A204.1 (cell line): ENCODE data around the gene SAMHD1.
A peak's percentile ranks its signal among the peaks of the same experiment; 100 is the strongest.
"Not testable (repeated sequence)": the region's sequence is repeated elsewhere in the genome, so short reads cannot be mapped to it uniquely, and the experiment has no call there.

Experiments used
- FAIRE-seq: peaks from 2 replicates; lab custom pipeline; 2012; peaks lifted over from hg19 to GRCh38; lab: Jason Lieb, UNC

The SAMHD1 gene

DNA sequence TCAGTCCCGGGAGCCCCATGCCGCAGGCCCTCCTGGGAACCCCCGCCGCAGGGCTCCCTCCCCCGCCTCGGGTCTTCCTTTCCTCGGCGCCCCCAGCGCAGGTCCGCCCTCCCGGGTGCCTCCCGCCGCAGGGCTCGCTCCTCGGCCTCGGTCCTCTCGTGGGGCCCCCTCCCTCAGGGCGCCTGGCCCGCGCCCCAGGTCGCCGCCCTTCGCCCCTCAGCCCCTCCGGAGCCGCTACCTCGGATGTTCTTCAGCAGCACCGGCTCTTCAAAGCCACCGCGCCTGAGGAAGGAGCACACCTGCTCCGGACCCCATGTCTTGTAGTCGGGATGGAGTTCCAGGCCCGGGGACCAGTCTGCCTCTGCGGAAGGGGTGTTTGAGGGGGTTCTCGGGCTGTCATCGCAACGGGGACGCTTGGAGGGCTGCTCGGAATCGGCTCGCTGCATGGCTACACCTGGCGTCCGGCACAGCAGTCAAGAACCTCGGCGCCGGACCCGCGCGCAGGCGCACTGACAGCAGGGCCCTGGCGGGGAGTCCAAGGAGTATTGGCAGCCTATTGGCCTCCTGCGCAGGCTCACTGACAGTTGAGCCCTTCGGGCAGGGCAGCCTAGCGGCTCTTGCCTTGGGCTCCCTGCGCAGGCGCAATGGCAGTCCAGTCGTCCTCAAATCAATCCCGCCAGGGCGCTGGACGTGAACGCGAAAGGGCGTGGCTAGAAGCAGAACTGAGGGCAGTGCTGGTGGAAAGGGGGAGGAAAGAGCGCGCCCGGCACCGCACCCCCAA is at the start of gene SAMHD1:
Gene SAMHD1, minus strand, starts transcription at position 511 of the 781 bp plus-strand sequence. Its CDS starts 65 bp downstream, at position 446.
- FAIRE-seq: peak; percentile 57

DNA sequence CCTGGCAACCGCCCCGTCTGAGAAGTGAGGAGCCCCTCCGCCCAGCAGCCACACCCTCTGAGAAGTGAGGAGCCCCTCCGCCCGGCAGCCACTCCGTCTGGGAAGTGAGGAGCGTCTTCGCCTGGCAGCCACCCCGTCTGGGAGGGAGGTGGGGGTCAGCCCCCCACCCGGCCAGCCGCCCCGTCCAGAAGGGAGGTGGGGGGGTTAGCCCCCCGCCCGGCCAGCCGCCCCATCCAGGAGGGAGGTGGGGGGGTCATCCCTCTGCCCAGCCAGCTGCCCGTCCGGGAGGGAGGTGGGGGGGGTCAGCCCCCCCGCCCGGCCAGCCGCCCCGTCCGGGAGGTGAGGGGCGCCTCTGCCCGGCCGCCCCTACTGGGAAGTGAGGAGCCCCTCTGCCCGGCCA is 48.7 kb upstream of the SAMHD1 start:
- not testable (repeated sequence) for FAIRE-seq

DNA sequence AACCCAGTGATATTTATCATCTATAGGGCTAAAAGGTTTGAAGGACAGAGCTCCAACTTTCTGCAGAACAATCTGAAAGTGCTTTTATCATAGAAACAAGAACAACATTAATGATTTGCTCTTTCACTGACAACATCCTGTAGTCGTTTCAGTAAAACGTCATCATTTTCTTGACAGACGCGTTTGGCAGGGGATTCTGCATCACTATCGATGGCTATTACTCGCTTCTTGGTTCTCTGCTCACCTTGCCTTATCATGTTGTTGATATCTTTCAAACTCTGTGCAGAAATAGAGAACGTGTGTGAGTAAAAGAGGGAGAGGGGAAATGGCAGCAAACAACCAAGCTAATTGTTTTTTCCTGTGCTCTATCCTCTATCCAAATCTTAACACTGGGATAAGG is 47.1 kb upstream of the SAMHD1 start:
- no peak for FAIRE-seq

GRCh38 chr20:36997121-36997520 is 45.6 kb upstream of the SAMHD1 start:
- FAIRE-seq: no peak

DNA sequence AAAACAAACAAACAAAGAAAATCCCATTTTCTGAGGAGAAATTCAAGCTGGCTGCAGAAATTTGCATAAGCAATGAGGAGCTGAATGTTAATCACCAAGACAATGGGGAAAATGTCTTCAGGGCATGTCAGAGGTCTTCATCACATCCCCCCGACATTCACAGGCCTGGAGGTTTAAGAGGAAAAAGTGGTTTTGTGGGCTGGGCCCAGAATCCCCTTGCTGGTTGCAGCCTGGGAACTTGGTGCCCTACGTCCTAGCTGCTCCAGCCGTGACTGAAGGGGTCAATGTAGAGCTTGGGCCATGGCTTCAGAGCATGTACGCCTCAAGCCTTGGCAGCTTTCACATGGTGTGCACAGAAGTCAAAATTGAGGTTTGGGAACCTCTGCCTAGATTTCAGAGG is 42.7 kb upstream of the SAMHD1 start:
- FAIRE-seq: not testable (repeated sequence)

GRCh38 chr20:36992802-36993334 is 41.4 kb upstream of the SAMHD1 start:
- no peak for FAIRE-seq

DNA sequence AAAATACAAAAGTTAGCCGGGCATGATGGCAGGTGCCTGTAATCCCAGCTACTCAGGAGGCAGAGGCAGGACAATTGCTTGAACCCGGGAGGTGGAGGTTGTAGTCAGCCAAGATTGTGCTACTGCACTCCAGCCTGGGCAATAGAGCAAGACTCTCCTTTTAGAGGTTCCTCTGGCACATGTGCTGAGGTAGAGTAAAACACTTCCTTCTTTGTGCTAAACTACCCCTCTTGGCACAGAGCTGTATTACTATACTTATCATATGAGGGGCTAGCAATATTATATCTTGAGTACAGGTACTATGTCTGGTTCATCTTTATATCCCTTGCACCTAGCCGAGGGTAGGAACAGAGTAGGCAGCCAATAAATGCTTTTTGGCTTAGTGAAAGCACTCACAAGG is 40.2 kb upstream of the SAMHD1 start:
- FAIRE-seq: no peak

DNA sequence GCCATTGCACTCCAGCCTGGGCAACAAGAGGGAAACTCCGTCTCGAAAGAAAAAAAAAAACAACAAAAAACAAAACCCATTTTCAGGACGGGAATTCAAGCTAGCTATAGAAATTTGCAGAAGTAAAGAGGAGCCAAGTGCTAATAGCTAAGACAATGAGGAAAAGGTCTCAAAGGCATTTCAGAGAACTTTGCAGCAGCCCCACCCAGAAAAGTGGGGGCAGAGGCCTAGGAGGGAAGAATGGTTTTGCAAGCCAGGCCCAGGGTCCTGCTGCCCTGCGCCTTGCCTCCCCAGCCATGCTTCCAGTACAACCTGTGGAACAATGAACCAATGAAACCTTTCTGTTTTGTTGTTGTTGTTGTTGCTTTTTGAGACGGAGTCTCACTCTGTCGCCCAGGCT is 38.3 kb upstream of the SAMHD1 start:
- FAIRE-seq: no peak

- no peak for FAIRE-seq
Observed at GRCh38 chr20:36988494-36988966, 37.0 kb upstream of the SAMHD1 start.

GRCh38 chr20:36984257-36984638 is 32.7 kb upstream of the SAMHD1 start:
- FAIRE-seq: no peak

DNA sequence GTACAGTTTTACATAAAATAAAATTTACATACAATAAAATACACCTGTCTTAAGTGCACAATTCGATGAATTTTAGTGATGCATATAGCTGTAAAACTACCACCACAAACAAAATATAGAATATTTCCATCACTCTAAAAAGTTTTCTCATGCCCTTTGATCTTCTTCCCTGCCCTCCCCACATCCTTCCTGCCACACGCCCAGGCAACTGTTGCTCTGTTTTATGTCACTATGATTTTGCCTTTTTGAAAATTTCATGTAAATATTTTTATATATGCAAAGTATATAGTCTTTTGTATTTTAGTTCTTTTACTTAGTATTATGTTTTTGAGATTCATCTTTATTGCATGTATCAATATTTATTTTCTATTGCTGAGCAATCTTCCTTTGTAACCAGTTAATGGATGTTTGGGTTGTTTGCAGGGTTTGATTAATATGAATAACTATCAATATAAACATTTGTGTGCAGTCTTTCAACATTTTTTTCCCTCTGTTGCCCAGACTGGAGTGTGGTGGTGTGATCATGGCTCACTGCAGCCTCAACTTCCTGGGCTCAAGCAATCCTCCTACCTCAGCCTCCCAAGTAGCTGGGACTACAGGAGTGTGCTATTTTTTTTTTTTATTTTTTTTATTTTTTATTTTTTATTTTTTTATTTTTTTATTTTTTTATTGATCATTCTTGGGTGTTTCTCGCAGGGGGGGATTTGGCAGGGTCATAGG is 23.8 kb upstream of the SAMHD1 start:
- no peak for FAIRE-seq

GRCh38 chr20:36974660-36975059 is 23.2 kb upstream of the SAMHD1 start:
- FAIRE-seq: no peak

- FAIRE-seq: no peak
Observed at GRCh38 chr20:36971103-36971502, 19.6 kb upstream of the SAMHD1 start.

- FAIRE-seq: no peak
Observed at GRCh38 chr20:36969478-36970186, 18.1 kb upstream of the SAMHD1 start.

DNA sequence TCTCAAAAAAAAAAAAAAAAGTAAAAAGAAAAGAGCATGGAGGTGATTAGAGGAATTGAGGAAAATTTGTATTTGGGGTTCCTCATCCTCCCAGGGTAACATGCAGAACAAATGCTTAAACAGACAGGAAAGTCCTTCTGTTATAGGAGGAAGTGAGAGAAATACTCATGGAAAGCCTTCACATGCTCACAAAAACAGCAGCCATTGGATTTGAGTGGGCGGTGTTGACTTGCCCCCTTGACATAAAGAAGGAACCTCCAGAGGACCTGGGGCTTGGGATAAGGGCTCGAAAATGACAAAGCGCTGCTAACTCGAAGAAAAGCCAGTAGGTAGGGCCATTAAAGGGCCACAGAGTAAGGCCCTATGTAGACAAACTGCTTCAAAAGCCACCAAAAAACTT is 17.5 kb upstream of the SAMHD1 start:
- no peak for FAIRE-seq

DNA sequence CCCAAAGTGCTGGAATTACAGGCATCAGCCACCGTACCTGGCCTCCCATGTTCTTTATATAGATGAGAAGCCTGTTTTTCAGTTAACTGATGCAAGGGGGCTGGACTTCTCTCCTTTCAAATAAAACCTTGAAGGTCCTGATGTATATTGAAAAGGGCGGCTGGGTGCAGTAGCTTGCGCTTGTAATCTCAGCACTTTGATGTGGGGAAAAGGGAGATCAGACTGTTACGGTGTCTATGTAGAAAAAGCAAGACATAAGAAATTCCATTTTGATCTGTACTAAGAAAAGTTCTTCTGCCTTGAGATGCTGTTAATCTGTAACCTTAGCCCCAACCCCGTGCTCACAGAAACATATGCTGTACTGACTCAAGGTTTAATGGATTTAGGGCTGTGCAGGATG is 16.1 kb upstream of the SAMHD1 start:
- FAIRE-seq: no peak

DNA sequence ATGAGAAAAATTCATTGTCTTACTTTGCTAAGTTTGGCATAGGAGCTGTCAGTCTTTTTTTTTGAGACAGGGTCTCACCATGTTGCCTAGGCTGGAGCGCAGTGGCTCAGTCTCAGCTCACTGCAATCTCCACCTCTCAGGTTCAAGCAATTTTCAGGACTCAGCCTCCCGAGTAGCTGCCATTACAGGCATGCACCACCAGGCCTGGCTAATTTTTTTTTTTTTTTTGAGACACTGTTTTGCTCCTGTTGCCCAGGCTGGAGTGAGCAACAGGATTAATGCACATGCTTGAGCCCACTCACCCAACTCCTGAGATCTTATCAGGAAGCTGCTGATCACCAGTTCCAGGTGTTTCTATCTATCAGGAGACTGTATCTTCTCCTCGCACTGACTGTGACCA is 15.5 kb upstream of the SAMHD1 start:
- FAIRE-seq: not testable (repeated sequence)

- FAIRE-seq: not testable (repeated sequence)
Observed at GRCh38 chr20:36962354-36962941, 10.9 kb upstream of the SAMHD1 start.

GRCh38 chr20:36959242-36959641 is 7.7 kb upstream of the SAMHD1 start:
- FAIRE-seq: no peak

- FAIRE-seq: no peak
Observed at GRCh38 chr20:36957875-36958667, 6.6 kb upstream of the SAMHD1 start.

DNA sequence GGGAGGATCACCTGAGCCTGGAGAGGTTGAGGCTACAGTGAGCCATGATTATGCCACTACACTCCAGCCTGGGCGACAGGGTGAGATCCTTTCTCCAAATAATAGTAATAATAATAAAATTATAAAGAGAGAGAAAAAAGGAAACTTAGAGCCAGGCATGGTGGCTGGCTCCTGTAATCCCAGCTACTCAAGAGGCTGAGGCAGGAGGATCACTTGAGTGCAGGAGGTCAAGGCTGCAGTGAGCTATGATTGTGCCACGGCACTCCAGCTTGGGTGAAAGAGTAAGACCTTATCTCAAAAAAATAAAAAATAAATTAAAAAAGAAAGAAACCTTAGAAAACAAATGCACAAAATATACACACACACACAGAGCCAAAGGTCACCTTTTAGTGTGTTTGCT is 5.2 kb upstream of the SAMHD1 start:
- FAIRE-seq: no peak
